ENCODE results near the gene GBP6. TPM values are rescaled to one million over a fixed set of nuclear protein-coding genes. Genes with fewer than 3 reads are reported as not detected.
"Not testable (repeated sequence)": the region's sequence is repeated elsewhere in the genome, so short reads cannot be mapped to it uniquely, and the experiment has no call there.

The GBP6 gene
- total RNA-seq, 5 donors from 2014 or later (not counting 1 experiment from before 2014, with no cell fraction given), result 0.13 to 0.83 (median 0.18) TPM; not detected in 1

- H3K27me3 Mint-ChIP-seq, result no peaks in the 10 kb centered on the region
- no peak overlapping the region for H3K4me3 ChIP-seq (ENCODE audit: control insufficient read depth in 1 of 2, extremely low read depth in 1 of 2, low read length in 1 of 2)
- POLR2A ChIA-PET, result no interaction called here
- DNase-seq (no peak), ATAC-seq (replicated peaks in 1 of 4) (no peak)
- 87% methylated on average over 3 of the region's 4 CpGs for WGBS (ENCODE audit: insufficient coverage)
- H3K4me1 ChIP-seq (ENCODE audit: control insufficient read depth in 1 of 2, extremely low read depth in 1 of 2, insufficient read depth in 2 of 2, low read length in 2 of 2), result no peaks in the 10 kb centered on the region
- peaks cover 0 to 3% of the 10 kb centered on the region in 2 experiments for H3K27me3 ChIP-seq (replicated peaks in 1 of 2; ENCODE audit: control insufficient read depth in 2 of 2, extremely low read depth in 1 of 2, insufficient read depth in 2 of 2, low read length in 1 of 2)
- H3K4me1 Mint-ChIP-seq, result no peaks in the 10 kb centered on the region
- CTCF ChIA-PET, result no interaction called here
- no peak overlapping the region for H3K27ac ChIP-seq (ENCODE audit: low read length)
- H3K27ac Mint-ChIP-seq, result no peak overlapping the region
- H3K9me3 Mint-ChIP-seq, result peaks cover 0 to 3% (median 0%) of the 10 kb centered on the region in 3 donors
- no peaks in the 10 kb centered on the region for H3K36me3 ChIP-seq (ENCODE audit: control insufficient read depth in 2 of 2, extremely low read depth in 1 of 2, insufficient read depth in 1 of 2, low read length in 1 of 2)
- no peak overlapping the region for H3K4me3 Mint-ChIP-seq
- H3K9me3 ChIP-seq, result no peaks in the 10 kb centered on the region
- H3K36me3 Mint-ChIP-seq, result no peaks in the 10 kb centered on the region
Observed at GRCh38 chr1:89339039-89339438, 24.8 kb upstream of the GBP6 start.

- H3K4me3 ChIP-seq (ENCODE audit: control insufficient read depth in 1 of 2, extremely low read depth in 1 of 2, low read length in 1 of 2); POLR2A ChIA-PET: not testable (repeated sequence)
Observed at GRCh38 chr1:89345479-89345878, 18.4 kb upstream of the GBP6 start.

DNA sequence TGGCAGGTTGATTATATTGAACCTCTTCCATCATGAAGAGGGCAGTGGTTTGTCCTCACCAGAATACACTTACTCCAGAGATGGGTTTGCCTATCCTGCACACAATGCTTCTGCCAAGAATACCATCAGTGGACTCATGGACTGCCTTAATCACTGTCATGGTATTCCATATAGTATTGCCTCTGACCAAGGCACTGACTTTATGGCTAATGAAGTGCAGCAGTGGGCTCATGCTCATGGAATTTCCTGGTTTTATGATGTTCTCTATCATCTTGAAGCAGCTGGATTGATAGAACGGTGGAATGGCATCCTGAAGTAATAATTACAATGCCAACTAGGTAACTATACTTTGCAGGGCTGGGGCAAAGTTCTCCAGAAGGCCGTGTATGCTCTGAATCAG, 16.6 kb upstream of the GBP6 start:
- WGBS (ENCODE audit: insufficient coverage), result no CpG with 5 or more reads among the region's 2 CpGs
- no peak overlapping the region for H3K4me3 Mint-ChIP-seq
- Histone ChIP-seq H3K27me3 (replicated peaks in 1 of 2; ENCODE audit: control insufficient read depth in 2 of 2, extremely low read depth in 1 of 2, insufficient read depth in 2 of 2, low read length in 1 of 2) (no peaks in the 10 kb centered on the region), H3K4me3 (ENCODE audit: control insufficient read depth in 1 of 2, extremely low read depth in 1 of 2, low read length in 1 of 2) (no peak overlapping the region), H3K27ac (ENCODE audit: low read length) (no peak overlapping the region), H3K9me3 (no peaks in the 10 kb centered on the region), H3K4me1 (ENCODE audit: control insufficient read depth in 1 of 2, extremely low read depth in 1 of 2, insufficient read depth in 2 of 2, low read length in 2 of 2) (no peaks in the 10 kb centered on the region), H3K36me3 (ENCODE audit: control insufficient read depth in 2 of 2, extremely low read depth in 1 of 2, insufficient read depth in 1 of 2, low read length in 1 of 2) (no peaks in the 10 kb centered on the region)
- POLR2A ChIA-PET, result no interaction called here
- peaks cover 0 to 8% (median 6%) of the 10 kb centered on the region in 3 donors for H3K4me1 Mint-ChIP-seq
- ATAC-seq (replicated peaks in 1 of 4), result no peak
- H3K27me3 Mint-ChIP-seq, result no peaks in the 10 kb centered on the region
- no peaks in the 10 kb centered on the region for H3K36me3 Mint-ChIP-seq
- H3K27ac Mint-ChIP-seq, result no peak overlapping the region
- DNase-seq, result no peak
- no peaks in the 10 kb centered on the region for H3K9me3 Mint-ChIP-seq
- CTCF ChIA-PET, result interaction anchor here in 1 of 2 donors (0.5 to 0.6 kb wide), 2 partner anchors 84 to 259 kb away, joined by 3 to 4 read pairs; no protein-coding TSS in a partner anchor

More at GRCh38 chr1:89345479-89345878, 18.4 kb upstream of the GBP6 start:
- H3K4me3 Mint-ChIP-seq; DNase-seq; ATAC-seq (replicated peaks in 1 of 4); H3K4me1 ChIP-seq (ENCODE audit: control insufficient read depth in 1 of 2, extremely low read depth in 1 of 2, insufficient read depth in 2 of 2, low read length in 2 of 2); H3K9me3 Mint-ChIP-seq; H3K4me1 Mint-ChIP-seq; H3K36me3 ChIP-seq (ENCODE audit: control insufficient read depth in 2 of 2, extremely low read depth in 1 of 2, insufficient read depth in 1 of 2, low read length in 1 of 2); H3K27ac Mint-ChIP-seq; H3K27me3 ChIP-seq (replicated peaks in 1 of 2; ENCODE audit: control insufficient read depth in 2 of 2, extremely low read depth in 1 of 2, insufficient read depth in 2 of 2, low read length in 1 of 2); H3K27me3 Mint-ChIP-seq; H3K27ac ChIP-seq (ENCODE audit: low read length); H3K36me3 Mint-ChIP-seq; H3K9me3 ChIP-seq; CTCF ChIA-PET: not testable (repeated sequence)

DNA sequence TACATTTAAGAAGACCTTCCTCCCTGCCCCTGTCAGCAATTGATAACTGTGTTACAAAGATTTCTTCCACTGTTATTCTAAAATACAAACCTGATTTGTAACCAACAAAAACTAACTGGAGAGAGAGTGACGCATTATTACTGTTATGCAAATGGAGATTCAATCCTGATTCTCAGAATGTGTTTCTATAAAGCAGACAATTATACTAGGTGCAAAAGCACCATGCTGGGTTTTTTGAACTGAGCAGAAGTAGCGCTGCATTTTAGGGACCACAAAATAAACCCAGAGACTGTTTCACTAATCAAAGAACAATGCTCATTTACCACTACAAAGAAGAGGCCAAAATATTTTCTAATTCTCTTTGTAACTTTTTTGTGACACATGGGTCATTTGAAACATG, 13.6 kb upstream of the GBP6 start:
- Histone ChIP-seq H3K4me3 (ENCODE audit: control insufficient read depth in 1 of 2, extremely low read depth in 1 of 2, low read length in 1 of 2) (no peak overlapping the region), H3K9me3 (no peaks in the 10 kb centered on the region), H3K4me1 (ENCODE audit: control insufficient read depth in 1 of 2, extremely low read depth in 1 of 2, insufficient read depth in 2 of 2, low read length in 2 of 2) (no peaks in the 10 kb centered on the region), H3K36me3 (ENCODE audit: control insufficient read depth in 2 of 2, extremely low read depth in 1 of 2, insufficient read depth in 1 of 2, low read length in 1 of 2) (no peaks in the 10 kb centered on the region), H3K27me3 (replicated peaks in 1 of 2; ENCODE audit: control insufficient read depth in 2 of 2, extremely low read depth in 1 of 2, insufficient read depth in 2 of 2, low read length in 1 of 2) (no peaks in the 10 kb centered on the region), H3K27ac (ENCODE audit: low read length) (no peak overlapping the region)
- ChIA-PET CTCF (interaction anchor here in 1 of 2 donors (0.6 kb wide), 1 partner anchor 75 kb away, joined by 3 read pairs; no protein-coding TSS in a partner anchor), POLR2A (no interaction called here)
- no peaks in the 10 kb centered on the region for H3K36me3 Mint-ChIP-seq
- H3K9me3 Mint-ChIP-seq, result no peaks in the 10 kb centered on the region
- no peak overlapping the region for H3K27ac Mint-ChIP-seq
- peaks cover 8 to 16% (median 15%) of the 10 kb centered on the region in 3 donors for H3K4me1 Mint-ChIP-seq
- DNase-seq (no peak), ATAC-seq (replicated peaks in 1 of 4) (no peak)
- no peak overlapping the region for H3K4me3 Mint-ChIP-seq
- WGBS (ENCODE audit: insufficient coverage), result no CpG with 5 or more reads among the region's 2 CpGs
- no peaks in the 10 kb centered on the region for H3K27me3 Mint-ChIP-seq

DNA sequence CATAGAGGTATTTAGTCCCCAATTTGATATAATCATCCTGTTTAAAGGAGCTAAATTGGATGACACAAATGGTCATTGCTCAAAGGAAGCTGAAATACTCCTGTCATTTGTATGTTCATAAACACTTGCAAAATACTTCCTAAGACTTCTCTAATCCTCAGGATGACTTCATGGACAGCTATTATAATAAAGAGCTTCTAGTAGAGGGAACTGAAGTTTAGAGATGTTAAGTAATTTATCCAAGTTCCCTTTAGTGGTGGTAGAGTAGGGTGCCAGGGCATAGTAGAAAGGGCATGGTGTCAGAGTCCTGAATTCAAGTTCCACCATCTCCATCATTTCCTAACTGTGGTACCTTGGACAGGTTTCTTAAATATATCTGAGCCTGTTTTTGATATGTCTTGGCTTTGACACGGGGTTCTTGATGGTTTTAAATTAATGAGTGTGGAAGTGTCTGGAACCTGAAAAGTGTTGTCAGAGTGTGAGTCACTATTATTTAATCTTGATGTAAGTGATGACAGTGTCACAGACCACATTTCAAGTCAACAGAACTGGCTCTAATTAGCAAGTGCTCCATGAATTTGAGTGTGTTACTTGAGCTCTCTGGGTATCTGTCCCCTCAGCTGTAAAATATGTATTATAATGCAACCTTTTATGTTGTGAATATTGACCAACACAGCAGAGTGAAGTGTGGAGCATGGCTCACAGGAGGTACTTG, 12.1 kb upstream of the GBP6 start:
- H3K27ac Mint-ChIP-seq, result peak overlapping the region in 1 of 2 donors; percentile 61
- no peaks in the 10 kb centered on the region for H3K9me3 Mint-ChIP-seq
- Histone ChIP-seq H3K36me3 (ENCODE audit: control insufficient read depth in 2 of 2, extremely low read depth in 1 of 2, insufficient read depth in 1 of 2, low read length in 1 of 2) (no peaks in the 10 kb centered on the region), H3K27me3 (replicated peaks in 1 of 2; ENCODE audit: control insufficient read depth in 2 of 2, extremely low read depth in 1 of 2, insufficient read depth in 2 of 2, low read length in 1 of 2) (no peaks in the 10 kb centered on the region), H3K27ac (ENCODE audit: low read length) (no peak overlapping the region), H3K9me3 (no peaks in the 10 kb centered on the region), H3K4me3 (ENCODE audit: control insufficient read depth in 1 of 2, extremely low read depth in 1 of 2, low read length in 1 of 2) (no peak overlapping the region), H3K4me1 (ENCODE audit: control insufficient read depth in 1 of 2, extremely low read depth in 1 of 2, insufficient read depth in 2 of 2, low read length in 2 of 2) (no peaks in the 10 kb centered on the region)
- no peaks in the 10 kb centered on the region for H3K36me3 Mint-ChIP-seq
- ChIA-PET CTCF (interaction anchor here (0.6 to 1.0 kb wide), 2 partner anchors 10 to 348 kb away, joined by 3 to 4 read pairs; no protein-coding TSS in a partner anchor), POLR2A (no interaction called here)
- H3K27me3 Mint-ChIP-seq, result no peaks in the 10 kb centered on the region
- no peak overlapping the region for H3K4me3 Mint-ChIP-seq
- ATAC-seq (replicated peaks in 1 of 4) (peak in 1 of 4 experiments; percentile 44), DNase-seq (no peak)
- H3K4me1 Mint-ChIP-seq, result peaks cover 15 to 26% (median 20%) of the 10 kb centered on the region in 3 donors
- no CpG with 5 or more reads among the region's 1 CpG for WGBS (ENCODE audit: insufficient coverage)

- ATAC-seq (replicated peaks in 1 of 4), result no peak
- peak overlapping the region in 1 of 2 donors; percentile 61 for H3K27ac Mint-ChIP-seq
Observed at GRCh38 chr1:89352421-89352820, 11.4 kb upstream of the GBP6 start.

More at GRCh38 chr1:89352421-89352820, 11.4 kb upstream of the GBP6 start:
- Mint-ChIP-seq H3K9me3 (no peaks in the 10 kb centered on the region), H3K4me1 (peaks cover 22 to 32% (median 27%) of the 10 kb centered on the region in 3 donors), H3K27me3 (no peaks in the 10 kb centered on the region), H3K36me3 (no peaks in the 10 kb centered on the region), H3K4me3 (no peak overlapping the region)
- POLR2A ChIA-PET, result no interaction called here
- Histone ChIP-seq H3K4me3 (ENCODE audit: control insufficient read depth in 1 of 2, extremely low read depth in 1 of 2, low read length in 1 of 2) (no peak overlapping the region), H3K4me1 (ENCODE audit: control insufficient read depth in 1 of 2, extremely low read depth in 1 of 2, insufficient read depth in 2 of 2, low read length in 2 of 2) (no peaks in the 10 kb centered on the region), H3K27me3 (replicated peaks in 1 of 2; ENCODE audit: control insufficient read depth in 2 of 2, extremely low read depth in 1 of 2, insufficient read depth in 2 of 2, low read length in 1 of 2) (no peaks in the 10 kb centered on the region), H3K9me3 (no peaks in the 10 kb centered on the region), H3K27ac (ENCODE audit: low read length) (no peak overlapping the region), H3K36me3 (ENCODE audit: control insufficient read depth in 2 of 2, extremely low read depth in 1 of 2, insufficient read depth in 1 of 2, low read length in 1 of 2) (no peaks in the 10 kb centered on the region)
- DNase-seq, result no peak
- CTCF ChIA-PET, result interaction anchor here in 1 of 2 donors (1.0 kb wide), 1 partner anchor 9 kb away, joined by 3 read pairs; no protein-coding TSS in a partner anchor
- no CpG with 5 or more reads among the region's 2 CpGs for WGBS (ENCODE audit: insufficient coverage)

Measured in T-cell (primary cell).